Measurements from ENCODE around the gene RABL3. TPM values are rescaled to one million over a fixed set of nuclear protein-coding genes. Genes with fewer than 3 reads are reported as not detected.
"Not testable (repeated sequence)": the region's sequence is repeated elsewhere in the genome, so short reads cannot be mapped to it uniquely, and the experiment has no call there.

The RABL3 gene
- total RNA-seq, 1 donor from 2014 or later = 42.7 TPM

GRCh38 chr3:120745466-120745865 is 3.1 kb upstream of the RABL3 start:
- no peak for DNase-seq (ENCODE audit: low read depth)

- DNase-seq (ENCODE audit: low read depth) = no peak
These were observed 1.4 kb upstream of the RABL3 start for GRCh38 chr3:120743556-120744195.

GRCh38 chr3:120742849-120743365 is 591 bp upstream of the RABL3 start:
- DNase-seq (ENCODE audit: low read depth) = no peak

GRCh38 chr3:120741837-120742197 is 499 bp downstream of the RABL3 start:
- peak; percentile 37 for DNase-seq (ENCODE audit: low read depth)

GRCh38 chr3:120741320-120741719 is 996 bp downstream of the RABL3 start:
- DNase-seq (ENCODE audit: low read depth) = no peak

- not testable (repeated sequence) for DNase-seq (ENCODE audit: low read depth)
These were observed 4.3 kb downstream of the RABL3 start for GRCh38 chr3:120738006-120738405.

GRCh38 chr3:120730576-120731542 is 11.5 kb downstream of the RABL3 start:
- DNase-seq (ENCODE audit: low read depth) = no peak

- DNase-seq (ENCODE audit: low read depth) = no peak
These were observed 15.5 kb downstream of the RABL3 start for GRCh38 chr3:120726791-120727190.

GRCh38 chr3:120719167-120719834 is 23.0 kb downstream of the RABL3 start:
- DNase-seq (ENCODE audit: low read depth) = not testable (repeated sequence)

GRCh38 chr3:120713262-120713661 is 29.1 kb downstream of the RABL3 start:
- no peak for DNase-seq (ENCODE audit: low read depth)

- no peak for DNase-seq (ENCODE audit: low read depth)
These were observed 31.9 kb downstream of the RABL3 start for GRCh38 chr3:120710369-120710768.

- DNase-seq (ENCODE audit: low read depth) = no peak
These were observed 33.9 kb downstream of the RABL3 start for GRCh38 chr3:120708408-120708807.

GRCh38 chr3:120706950-120707349 is 35.4 kb downstream of the RABL3 start:
- DNase-seq (ENCODE audit: low read depth) = no peak

GRCh38 chr3:120705884-120706582 is 36.3 kb downstream of the RABL3 start:
- DNase-seq (ENCODE audit: low read depth) = no peak

- no peak for DNase-seq (ENCODE audit: low read depth)
These were observed 43.0 kb downstream of the RABL3 start for GRCh38 chr3:120699333-120699732.

GRCh38 chr3:120693439-120694171 is 48.7 kb downstream of the RABL3 start:
- peak; percentile 94 for DNase-seq (ENCODE audit: low read depth)

GRCh38 chr3:120689395-120689794 is 52.9 kb downstream of the RABL3 start:
- no peak for DNase-seq (ENCODE audit: low read depth)

- peak; percentile 51 for DNase-seq (ENCODE audit: low read depth)
These were observed 54.2 kb downstream of the RABL3 start for GRCh38 chr3:120688121-120688520.

GRCh38 chr3:120685411-120685810 is 56.9 kb downstream of the RABL3 start:
- no peak for DNase-seq (ENCODE audit: low read depth)

- DNase-seq (ENCODE audit: low read depth) = no peak
These were observed 57.4 kb downstream of the RABL3 start for GRCh38 chr3:120684896-120685295.
